NCI-H146 treated with DMSO at 0.1 percent for 48 hours (cell line): ENCODE results near the gene GNB5.
"Not testable (repeated sequence)": the region's sequence is repeated elsewhere in the genome, so short reads cannot be mapped to it uniquely, and the experiment has no call there.

Experiments used
- DNase-seq: peaks from one replicate; lab custom pipeline; 2025; ENCODE audit not compliant: unreplicated experiment; lab: John Stamatoyannopoulos, UW

GNB5 gene

DNA sequence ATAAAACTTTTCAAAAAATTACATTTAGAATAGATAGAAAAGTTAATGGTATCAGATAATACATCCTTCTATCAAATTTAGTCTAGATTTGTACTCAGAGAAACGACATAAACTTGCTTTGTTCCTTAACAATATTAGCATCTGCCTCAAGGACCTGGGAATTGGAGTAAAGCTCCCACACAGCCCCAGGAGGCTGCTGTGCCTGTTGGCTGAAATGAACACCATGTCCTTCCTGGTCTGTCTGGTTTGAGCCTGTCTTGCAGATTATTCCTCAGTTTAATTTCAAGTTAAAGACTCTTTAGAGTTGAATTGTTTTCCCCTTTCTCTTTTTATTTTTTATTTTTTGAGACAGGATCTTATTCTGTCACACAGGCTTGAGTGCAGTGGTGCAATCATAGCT, 19.4 kb downstream of the GNB5 start:
- DNase-seq: no peak

DNA sequence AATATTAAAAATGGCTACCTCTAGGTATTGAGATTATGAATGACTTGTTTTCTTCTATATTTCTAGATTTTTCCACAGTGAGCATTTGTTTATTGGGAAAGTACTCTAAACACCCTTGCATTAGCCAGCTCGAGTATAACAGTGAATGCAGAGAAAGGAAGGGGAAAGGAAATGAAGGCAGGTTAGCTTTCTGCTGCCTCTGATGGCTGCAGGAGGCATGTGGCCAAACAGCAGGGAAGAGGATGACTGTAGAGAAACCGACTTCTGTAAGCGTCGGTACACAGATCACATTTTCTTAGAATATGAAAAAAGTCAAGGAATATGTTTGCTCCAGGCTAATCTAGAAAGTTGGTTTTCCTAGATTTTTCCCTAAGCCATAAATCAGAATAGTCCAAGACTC, 19.8 kb downstream of the GNB5 start:
- no peak for DNase-seq

DNA sequence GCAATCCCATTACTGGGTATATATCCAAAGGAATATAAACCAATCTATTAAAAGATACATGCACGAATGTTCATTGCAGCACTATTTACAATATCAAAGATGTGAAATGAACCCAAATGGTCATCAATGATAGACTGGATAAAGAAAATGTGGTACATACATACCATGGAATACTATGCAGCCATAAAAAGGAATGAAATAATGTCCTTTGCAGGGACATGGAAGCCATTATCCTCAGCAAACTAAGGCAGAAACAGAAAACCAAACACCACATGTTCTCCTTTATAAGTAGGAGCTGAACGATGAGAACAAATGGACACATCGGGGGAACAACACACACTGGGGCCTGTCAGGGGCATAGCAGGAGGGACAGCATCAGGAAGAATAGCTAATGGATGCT, 21.0 kb downstream of the GNB5 start:
- DNase-seq: not testable (repeated sequence)

- not testable (repeated sequence) for DNase-seq
Measured at GRCh38 chr15:52165494-52166131, 25.6 kb downstream of the GNB5 start.

DNA sequence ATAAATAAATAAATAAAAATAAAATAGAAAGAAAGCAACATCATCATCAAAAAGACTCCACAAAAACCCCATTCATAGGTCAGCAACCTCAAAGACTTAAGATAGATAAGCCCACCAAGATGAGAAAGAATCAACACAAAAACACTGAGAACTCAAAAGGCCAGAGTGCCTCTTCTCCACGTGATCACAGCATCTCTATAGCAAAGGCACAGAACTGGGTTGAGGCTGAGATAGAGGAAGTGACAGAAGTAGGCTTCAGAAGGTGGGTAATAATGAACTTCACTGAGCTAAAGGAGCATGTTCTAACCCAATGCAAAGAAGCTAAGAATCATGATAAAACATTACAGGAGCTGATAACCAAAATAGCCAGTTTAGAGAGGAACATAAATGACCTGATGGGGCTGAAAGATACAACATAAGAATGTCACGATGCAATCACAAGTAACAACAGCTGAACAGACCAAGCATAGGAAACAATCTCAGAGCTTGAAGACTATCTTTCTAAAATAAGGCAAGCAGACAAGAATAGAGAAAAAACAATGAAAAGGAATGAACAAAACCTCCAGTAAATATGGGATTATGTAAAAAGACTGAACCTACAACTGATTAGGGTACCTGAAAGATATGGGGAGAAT, 26.4 kb downstream of the GNB5 start:
- no peak for DNase-seq

DNA sequence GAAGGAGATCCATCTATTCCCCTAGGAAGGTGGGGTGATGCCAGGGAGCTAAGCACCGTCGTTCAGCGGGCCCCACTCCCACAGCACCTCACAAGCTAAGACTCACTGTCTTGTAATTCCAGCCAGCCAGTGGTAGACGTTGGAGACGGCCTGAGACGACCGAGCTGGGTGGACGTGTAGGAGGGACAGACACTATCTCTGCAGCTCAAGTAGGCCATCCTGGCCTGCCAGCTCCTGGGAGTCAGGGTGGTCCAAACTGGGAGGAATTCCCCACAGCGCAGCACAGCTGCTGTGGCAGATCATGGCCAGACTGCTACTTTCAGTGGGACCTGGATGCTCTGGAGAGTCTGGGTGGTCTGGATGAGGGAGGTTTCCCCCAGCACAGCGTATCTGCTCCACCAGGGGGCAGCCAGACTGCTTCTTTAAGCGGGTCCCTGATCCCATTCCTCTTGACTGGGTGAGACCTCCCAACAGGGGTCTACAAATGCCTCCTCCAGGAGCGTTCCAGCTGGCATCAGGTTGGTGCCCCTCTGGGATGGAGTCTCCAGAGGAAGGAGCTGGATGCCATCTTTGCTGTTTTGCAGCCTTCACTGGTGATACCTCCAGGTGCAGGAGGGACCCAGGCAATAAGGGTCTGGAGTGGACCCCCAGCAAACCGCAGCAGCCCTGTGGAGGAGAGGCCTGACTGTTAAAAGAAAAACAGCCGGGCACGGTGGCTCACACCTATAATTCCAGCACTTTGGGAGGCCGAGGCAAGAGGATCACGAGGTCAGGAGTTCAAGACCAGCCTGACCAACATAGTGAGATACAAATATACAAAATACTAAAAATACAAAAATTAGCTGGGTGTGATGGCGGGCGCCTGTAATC, 27.6 kb downstream of the GNB5 start:
- DNase-seq: no peak

DNA sequence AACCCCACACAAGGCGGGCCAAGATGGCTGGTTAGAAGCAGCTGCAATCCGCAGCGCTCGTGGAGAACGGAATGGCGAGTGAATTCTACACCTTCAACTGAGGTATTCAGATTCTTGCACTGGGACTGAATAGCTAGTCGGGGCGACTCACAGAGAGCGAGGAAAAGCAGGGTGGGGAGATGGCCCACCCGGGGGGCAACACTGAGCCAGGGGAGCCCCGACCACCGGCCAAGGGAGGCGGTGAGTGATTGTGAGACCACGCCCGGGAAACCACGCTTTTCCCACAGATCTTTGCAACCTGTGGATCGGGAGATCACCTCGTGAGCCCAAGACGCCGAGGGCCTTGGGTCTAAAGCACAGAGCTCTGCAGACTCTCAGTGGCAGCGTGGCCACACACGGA, 28.3 kb downstream of the GNB5 start:
- DNase-seq: no peak

DNA sequence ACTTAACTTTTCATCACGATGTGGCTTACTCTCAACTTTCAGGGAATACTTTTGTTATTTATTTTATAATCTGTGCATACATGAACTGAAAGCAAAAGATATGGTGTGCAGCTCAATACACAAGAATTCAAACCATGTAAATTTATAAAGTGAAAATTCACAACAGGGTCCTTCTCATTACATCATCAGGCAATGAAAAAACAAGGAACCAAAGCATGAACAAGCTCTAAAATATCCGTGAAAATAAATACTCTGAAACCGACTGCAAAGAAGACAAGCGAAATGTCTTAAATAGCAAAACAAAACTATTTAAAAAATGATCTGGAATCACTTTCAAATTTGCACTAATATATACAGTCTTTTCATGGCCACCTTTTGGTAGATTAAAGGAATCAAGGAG, 28.9 kb downstream of the GNB5 start:
- no peak for DNase-seq

GRCh38 chr15:52161406-52161966, 29.7 kb downstream of the GNB5 start:
- no peak for DNase-seq

- no peak for DNase-seq
Measured at GRCh38 chr15:52159645-52160044, 31.5 kb downstream of the GNB5 start.

DNA sequence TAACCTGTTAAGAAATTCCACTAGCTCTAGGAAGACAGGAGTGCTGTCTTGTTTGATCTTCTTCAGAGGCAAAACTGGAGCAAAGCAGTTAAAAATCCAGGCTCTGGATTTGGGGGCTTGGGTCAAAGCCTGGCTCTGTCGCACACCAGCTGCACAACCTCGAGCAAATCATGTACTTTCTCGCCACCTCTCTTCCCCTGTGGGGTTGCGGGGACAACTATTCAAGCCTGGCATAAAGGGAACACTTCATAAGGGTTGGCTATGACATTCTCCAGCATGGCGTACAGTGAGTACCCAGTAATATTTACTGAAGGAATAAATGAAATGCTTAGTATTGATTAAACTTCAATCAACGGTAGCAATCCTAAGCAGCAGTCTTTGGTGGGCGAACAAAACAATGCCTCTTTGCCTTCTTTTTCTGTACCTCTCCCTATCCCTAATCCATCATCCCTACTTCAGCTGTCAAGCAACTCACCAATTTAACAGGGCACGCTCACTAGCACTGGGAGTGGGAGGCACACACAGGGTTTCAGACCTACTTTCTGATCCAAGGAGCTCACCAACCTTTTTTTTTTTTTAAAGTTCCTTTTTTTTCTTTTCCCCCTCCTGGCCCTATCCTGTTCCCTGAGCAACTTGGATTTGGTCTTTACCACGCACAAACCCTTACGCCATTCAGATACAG, 33.0 kb downstream of the GNB5 start:
- DNase-seq: no peak

DNA sequence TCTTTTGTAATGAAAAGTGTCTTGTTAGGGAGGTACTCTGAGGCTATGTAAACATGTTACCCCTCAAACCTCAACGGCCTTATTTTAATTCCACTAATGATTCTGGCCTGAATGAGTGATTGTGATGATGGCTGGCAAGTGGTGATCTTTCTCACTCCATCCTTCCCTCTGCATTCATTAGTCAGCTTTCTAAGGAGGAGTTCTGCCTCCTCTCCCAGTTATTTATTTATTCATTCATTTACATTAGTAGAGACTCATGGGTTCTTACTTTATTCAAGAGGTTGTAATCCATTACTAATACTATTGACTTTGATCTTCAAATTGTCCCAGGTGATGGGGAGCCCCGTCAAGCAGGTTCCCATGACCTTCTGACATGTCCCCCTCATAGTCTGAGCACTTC, 35.3 kb downstream of the GNB5 start:
- DNase-seq: no peak

DNA sequence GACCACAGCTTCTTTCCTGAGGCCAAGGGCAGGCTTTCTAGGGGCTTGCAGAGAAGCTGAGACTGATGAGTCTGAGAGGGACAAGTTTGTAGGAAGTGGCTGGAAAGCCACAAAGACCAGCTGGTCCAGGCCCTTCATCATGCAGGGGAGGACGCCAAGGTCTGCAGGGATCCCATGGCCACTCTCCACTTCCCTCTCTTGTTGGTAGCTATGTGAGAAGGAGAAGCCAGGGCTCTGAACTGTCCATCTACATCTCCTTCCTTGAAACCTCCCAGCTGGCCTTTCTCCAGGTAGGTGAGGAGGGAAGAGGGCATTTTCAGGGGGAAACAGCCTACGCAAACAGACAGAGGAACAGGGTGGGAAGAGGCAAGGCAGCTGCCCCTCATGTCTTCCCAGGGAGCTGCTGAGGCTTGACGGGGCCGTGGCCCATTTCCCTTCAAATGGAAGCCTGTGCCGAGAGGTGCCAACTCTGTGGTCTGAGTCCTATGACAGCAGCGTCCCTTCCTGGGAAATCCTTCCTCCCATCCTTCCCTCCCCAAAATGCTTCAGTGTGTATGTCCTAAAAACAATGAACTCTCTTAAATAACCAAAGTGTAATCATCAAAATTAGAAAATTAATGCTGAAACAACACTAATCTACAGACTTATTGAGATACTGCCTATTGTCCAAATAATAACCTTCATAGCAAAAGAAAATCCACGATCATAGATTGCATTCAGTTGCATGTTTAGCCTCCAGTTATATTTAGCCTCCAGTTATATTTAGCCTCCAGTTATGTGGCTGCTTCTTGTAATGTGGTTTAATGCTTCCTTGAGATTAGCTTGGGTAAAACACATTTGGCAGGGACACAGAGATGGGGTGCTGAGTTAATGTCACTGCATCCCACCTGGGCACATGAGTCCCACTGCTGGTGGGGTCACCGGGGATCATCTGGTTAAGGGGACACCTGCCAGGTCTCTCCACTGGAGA, 36.0 kb downstream of the GNB5 start:
- no peak for DNase-seq

DNA sequence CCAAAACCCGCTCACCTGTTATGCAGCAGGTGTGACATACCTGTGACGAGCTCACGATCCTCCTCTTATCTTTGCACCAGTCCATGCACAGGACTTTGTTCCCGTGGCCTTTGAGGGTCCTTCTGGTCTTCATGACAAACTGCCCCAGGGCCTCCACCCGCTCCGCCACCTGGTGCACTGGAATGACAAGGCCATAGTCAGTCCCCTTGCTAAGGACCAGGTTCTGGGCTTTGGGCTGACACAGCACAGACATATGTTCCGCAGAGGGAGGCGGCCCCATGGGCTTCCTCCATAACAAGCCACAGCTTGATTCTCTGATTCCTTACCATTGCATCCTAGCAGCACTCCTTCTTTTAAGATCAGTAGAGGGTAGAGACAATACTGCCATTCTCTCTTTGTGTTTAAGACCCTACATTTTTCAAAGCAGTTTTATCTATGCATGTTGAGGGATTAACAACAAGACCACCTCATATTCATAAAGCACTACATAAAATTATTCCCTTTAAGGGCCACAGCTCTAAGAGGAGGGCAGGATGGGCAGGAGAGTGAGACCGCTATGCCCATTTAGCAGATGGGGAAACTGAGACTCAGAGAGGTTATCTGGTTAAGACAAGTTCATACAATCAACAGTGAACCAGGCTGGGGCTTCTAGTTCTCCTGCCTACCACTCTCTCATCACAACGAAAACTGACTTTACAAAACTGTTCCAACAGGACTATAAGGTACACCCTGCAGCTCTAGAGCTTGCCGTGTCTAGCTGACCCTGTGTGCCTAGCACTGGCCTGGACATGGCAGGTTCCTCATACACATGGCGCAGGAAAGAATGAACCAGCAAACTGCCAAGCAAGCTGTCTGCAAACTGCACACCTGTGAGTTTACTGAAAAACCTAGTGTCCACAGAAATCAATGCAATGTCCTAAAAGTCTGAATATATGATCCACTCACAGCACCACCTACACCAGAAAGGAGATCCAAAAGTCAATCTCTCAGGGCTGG, 37.0 kb downstream of the GNB5 start:
- DNase-seq: no peak

- DNase-seq: no peak
Measured at GRCh38 chr15:52151353-52151752, 39.8 kb downstream of the GNB5 start.

DNA sequence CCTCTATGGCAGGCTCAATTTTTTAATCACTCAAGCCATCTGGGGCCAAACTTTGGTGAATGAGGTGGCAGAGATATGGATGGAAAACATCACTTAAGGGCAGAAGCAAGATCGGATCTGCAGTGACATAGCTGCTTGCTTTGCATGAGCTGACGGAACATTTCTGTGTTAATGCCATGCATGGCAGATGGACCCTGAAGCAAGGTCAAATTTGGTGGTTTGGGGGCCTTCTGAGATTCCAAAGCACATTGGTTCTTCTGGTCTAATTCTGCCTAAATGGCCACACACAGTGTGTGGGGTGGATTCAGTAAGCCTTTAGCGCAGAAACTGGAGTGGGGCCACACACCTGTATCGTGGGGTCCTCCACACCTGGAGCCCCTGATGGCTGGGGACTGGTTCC, 40.3 kb downstream of the GNB5 start:
- DNase-seq: no peak

GRCh38 chr15:52150043-52150825, 41.0 kb downstream of the GNB5 start:
- no peak for DNase-seq

DNA sequence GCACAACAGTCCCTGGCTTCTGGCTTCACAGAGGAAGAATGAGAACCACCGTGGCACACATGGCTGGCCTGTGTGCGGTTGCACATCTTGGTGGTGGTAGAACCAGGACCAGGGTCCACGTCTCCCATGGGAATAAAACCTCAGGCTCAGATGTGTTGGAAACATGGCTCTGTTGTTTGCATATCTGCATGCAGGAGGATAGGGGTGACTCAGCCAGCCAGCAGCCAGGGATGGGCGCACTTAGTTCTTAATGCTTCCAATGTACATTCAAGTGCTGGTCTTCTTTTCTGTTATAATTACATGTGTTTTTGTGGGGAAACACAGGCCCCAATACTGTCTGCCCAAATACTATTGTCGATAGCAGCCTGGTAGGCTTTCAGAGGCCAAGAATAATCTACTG, 42.8 kb downstream of the GNB5 start:
- DNase-seq: no peak
